IPS-15b (cell line): ENCODE results near the gene TMEM109.

Source experiments
- H3K27me3 ChIP-seq: one replicate; pipeline ENCODE4 v1.6.1; 2013; ENCODE audit warnings: low read length; ENCODE audit not compliant: control insufficient read depth, insufficient read depth
- H3K36me3 ChIP-seq: one replicate; pipeline ENCODE4 v1.6.1; 2013; ENCODE audit warnings: low read length; ENCODE audit not compliant: control insufficient read depth, insufficient read depth
- H3K4me1 ChIP-seq: one replicate; pipeline ENCODE4 v1.6.1; 2013; ENCODE audit warnings: mild to moderate bottlenecking, low read length; ENCODE audit not compliant: control insufficient read depth, insufficient read depth
- H3K4me3 ChIP-seq: one replicate; pipeline ENCODE4 v1.5.1; 2013; ENCODE audit warnings: low read depth, low read length
- H3K9ac ChIP-seq: one replicate; pipeline ENCODE4 v1.6.1; 2013; ENCODE audit warnings: low read depth, mild to moderate bottlenecking, low read length
- H3K9me3 ChIP-seq: one replicate; pipeline ENCODE4 v1.6.1; 2013; ENCODE audit warnings: mild to moderate bottlenecking, low read length; ENCODE audit not compliant: control insufficient read depth, insufficient read depth

Gene TMEM109

GRCh38 chr11:60924906-60925853 is 11.2 kb downstream of the TMEM109 start:
- peaks cover 9% of the 10 kb centered on the region for H3K27me3 ChIP-seq
- H3K4me1 ChIP-seq: peaks cover 6% of the 10 kb centered on the region
- peak overlapping the region; percentile 54 for H3K9ac ChIP-seq
- H3K36me3 ChIP-seq: peaks cover 36% of the 10 kb centered on the region
- H3K4me3 ChIP-seq: peak overlapping the region; percentile 77
- no peaks in the 10 kb centered on the region for H3K9me3 ChIP-seq

DNA sequence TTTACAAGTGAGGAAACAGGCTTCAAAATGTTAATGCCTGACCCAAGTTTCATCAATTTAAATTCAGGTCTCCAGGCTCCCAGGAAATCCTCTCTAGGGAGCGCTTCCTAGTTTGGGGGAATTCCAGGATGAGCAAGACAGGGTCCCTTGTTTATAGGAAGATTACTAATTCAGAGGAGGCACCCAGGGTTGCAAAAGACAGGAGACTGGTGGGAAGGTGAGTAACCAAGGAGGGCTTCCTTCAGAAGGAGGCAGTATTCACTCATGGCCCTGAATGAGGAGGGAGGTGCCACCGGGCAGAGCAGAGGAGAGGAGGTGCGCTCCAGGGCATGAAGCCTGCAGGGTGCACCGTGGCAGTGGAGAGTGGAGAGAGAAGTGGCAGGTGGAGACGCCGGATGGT is 11.9 kb downstream of the TMEM109 start:
- Histone ChIP-seq H3K9ac (no peak overlapping the region), H3K27me3 (peaks cover 9% of the 10 kb centered on the region), H3K9me3 (no peaks in the 10 kb centered on the region), H3K4me3 (peak overlapping the region; percentile 77), H3K4me1 (peaks cover 6% of the 10 kb centered on the region), H3K36me3 (peaks cover 30% of the 10 kb centered on the region)

GRCh38 chr11:60926500-60926899 is 12.5 kb downstream of the TMEM109 start:
- no peaks in the 10 kb centered on the region for H3K9me3 ChIP-seq
- H3K4me3 ChIP-seq: no peak overlapping the region
- H3K27me3 ChIP-seq: peaks cover 9% of the 10 kb centered on the region
- no peak overlapping the region for H3K9ac ChIP-seq
- H3K36me3 ChIP-seq: peaks cover 25% of the 10 kb centered on the region
- peaks cover 6% of the 10 kb centered on the region for H3K4me1 ChIP-seq

GRCh38 chr11:60927061-60927592 is 13.2 kb downstream of the TMEM109 start:
- H3K36me3 ChIP-seq: peaks cover 28% of the 10 kb centered on the region
- H3K9me3 ChIP-seq: no peaks in the 10 kb centered on the region
- H3K4me3 ChIP-seq: no peak overlapping the region
- peaks cover 9% of the 10 kb centered on the region for H3K27me3 ChIP-seq
- no peak overlapping the region for H3K9ac ChIP-seq
- H3K4me1 ChIP-seq: peaks cover 6% of the 10 kb centered on the region

- H3K4me3 ChIP-seq: no peak overlapping the region
- H3K9me3 ChIP-seq: no peaks in the 10 kb centered on the region
- peaks cover 9% of the 10 kb centered on the region for H3K27me3 ChIP-seq
- peaks cover 8% of the 10 kb centered on the region for H3K4me1 ChIP-seq
- peaks cover 25% of the 10 kb centered on the region for H3K36me3 ChIP-seq
- H3K9ac ChIP-seq: no peak overlapping the region
Measured at GRCh38 chr11:60927600-60927999, 13.6 kb downstream of the TMEM109 start.

DNA sequence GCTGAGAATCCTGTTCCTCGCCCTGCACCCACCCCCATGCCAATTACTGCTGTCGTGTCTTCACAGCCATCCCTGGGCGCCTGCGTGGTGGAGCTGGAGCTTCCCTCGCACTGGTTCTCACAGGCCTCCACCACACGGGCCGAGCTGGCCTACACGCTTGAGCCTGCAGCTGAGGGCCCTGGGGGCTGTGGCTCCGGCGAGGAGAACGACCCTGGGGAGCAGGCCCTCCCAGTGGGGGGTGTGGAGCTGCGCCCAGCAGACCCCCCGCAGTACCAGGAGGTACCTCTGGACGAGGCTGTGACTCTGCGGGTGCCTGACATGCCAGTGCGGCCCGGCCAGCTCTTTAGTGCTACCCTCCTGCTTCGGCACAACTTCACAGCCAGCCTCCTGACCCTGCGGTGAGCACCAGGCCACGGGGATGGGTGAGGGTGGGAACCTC is 14.6 kb downstream of the TMEM109 start:
- H3K27me3 ChIP-seq: peaks cover 9% of the 10 kb centered on the region
- no peaks in the 10 kb centered on the region for H3K9me3 ChIP-seq
- no peak overlapping the region for H3K9ac ChIP-seq
- peaks cover 10% of the 10 kb centered on the region for H3K4me1 ChIP-seq
- H3K4me3 ChIP-seq: no peak overlapping the region
- H3K36me3 ChIP-seq: peaks cover 23% of the 10 kb centered on the region

- Histone ChIP-seq H3K4me3 (no peak overlapping the region), H3K36me3 (peaks cover 29% of the 10 kb centered on the region), H3K9me3 (no peaks in the 10 kb centered on the region), H3K27me3 (peaks cover 7% of the 10 kb centered on the region), H3K4me1 (peaks cover 8% of the 10 kb centered on the region), H3K9ac (no peak overlapping the region)
Measured at GRCh38 chr11:60929764-60930163, 15.8 kb downstream of the TMEM109 start.

GRCh38 chr11:60930394-60930793 is 16.4 kb downstream of the TMEM109 start:
- no peak overlapping the region for H3K4me3 ChIP-seq
- H3K9me3 ChIP-seq: no peaks in the 10 kb centered on the region
- H3K36me3 ChIP-seq: peaks cover 31% of the 10 kb centered on the region
- H3K27me3 ChIP-seq: peaks cover 4% of the 10 kb centered on the region
- H3K4me1 ChIP-seq: peaks cover 8% of the 10 kb centered on the region
- no peak overlapping the region for H3K9ac ChIP-seq

DNA sequence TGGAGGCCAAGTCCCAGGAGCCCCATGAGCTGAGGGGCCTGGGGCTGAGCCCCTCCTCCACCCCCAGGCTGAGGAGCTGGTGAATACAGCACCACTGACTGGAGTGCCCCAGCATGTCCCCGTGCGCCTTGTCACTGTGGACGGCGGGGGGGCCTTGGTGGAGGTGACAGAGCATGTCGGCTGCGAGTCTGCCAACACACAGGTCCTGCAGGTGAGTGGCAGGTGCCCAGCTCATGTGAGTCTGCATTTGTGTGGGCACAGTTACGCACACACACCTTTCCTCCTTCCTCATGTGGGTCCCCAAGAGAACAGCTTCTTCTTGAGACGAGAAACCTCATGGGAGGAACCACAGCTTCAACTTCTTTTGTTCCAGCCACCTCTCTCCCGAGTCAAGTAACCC is 18.0 kb downstream of the TMEM109 start:
- Histone ChIP-seq H3K36me3 (peaks cover 35% of the 10 kb centered on the region), H3K4me1 (peaks cover 3% of the 10 kb centered on the region), H3K4me3 (no peak overlapping the region), H3K9me3 (no peaks in the 10 kb centered on the region), H3K27me3 (no peaks in the 10 kb centered on the region), H3K9ac (no peak overlapping the region)

DNA sequence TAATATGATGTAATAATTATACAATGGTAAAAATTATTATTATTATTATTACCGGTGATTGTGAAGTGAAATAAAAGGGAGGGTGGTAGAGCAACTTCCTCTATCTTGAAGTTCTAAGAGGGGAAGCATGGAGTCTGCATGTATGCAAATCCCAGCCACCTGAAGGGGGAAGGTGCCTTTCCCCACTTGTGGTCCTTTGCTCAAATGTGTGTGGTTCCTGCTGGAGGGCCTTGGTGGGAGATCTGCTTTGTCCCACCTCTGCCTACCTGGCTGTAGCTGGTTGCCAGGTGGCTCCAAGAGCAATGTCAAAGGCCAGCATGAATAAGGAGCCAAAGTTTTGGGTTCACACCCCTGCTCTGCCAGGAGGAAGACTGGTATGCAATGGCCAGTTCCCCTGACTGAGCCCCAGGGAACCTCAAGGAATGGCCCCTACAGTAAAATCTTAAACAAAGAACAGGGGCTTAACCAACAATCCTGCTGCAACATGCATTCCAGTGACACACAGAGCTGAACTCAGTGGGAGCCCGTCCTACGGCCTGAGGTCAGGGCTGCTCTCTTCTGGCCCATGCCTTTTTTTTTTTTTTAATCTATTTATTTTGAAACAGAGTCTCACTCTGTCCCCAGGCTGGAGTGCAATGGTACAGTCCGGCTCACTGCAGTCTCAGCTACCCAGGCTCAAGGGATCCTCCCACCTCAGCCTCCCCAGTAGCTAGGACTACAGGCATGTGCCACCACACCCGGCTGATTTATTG is 18.8 kb downstream of the TMEM109 start:
- peaks cover 3% of the 10 kb centered on the region for H3K4me1 ChIP-seq
- H3K27me3 ChIP-seq: no peaks in the 10 kb centered on the region
- peaks cover 32% of the 10 kb centered on the region for H3K36me3 ChIP-seq
- no peak overlapping the region for H3K9ac ChIP-seq
- no peak overlapping the region for H3K4me3 ChIP-seq
- no peaks in the 10 kb centered on the region for H3K9me3 ChIP-seq

DNA sequence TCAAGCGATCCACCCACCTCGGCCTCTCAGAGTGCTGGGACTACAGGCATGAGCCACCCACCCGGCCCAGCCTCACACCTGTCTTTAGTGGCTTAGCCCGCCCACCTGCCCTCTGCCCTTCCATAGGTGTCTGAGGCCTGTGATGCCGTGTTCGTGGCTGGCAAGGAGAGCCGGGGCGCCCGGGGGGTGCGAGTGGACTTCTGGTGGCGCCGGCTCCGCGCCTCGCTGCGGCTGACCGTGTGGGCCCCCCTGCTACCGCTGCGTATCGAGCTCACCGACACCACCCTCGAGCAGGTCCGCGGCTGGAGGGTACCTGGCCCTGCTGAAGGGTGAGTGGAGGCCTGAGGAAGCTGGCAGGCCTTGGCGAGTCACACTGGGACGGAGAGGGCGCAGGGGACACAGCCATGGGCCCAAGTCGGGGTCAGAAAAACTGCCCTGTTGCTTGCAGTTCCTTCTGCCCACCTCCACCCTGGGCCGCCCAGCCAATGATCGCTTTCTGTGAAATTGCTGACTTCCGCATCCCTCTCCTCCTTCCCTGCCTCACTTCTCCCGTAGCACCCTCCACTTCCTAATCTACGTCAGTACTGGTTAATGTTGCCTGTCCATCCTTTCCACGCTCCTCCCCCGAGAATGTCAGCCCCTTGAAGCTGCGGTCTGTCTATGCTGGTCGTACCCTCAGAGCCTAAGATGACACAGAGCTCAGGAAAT is 19.6 kb downstream of the TMEM109 start:
- H3K9ac ChIP-seq: no peak overlapping the region
- no peak overlapping the region for H3K4me3 ChIP-seq
- no peaks in the 10 kb centered on the region for H3K9me3 ChIP-seq
- H3K4me1 ChIP-seq: peaks cover 3% of the 10 kb centered on the region
- no peaks in the 10 kb centered on the region for H3K27me3 ChIP-seq
- H3K36me3 ChIP-seq: peaks cover 30% of the 10 kb centered on the region
